BLaER1 (cell line): ENCODE measurements around the gene MOGAT1.
A peak's percentile ranks its signal among the peaks of the same experiment; 100 is the strongest.

ENCODE experiments used
- H3K27ac ChIP-seq: shearing (Covaris generic); formaldehyde crosslinking; 2 replicates; pipeline ENCODE4 v1.8.1; 2022
- H3K27me3 ChIP-seq: shearing (Covaris generic); formaldehyde crosslinking; 2 replicates; pipeline ENCODE4 v1.8.1; 2022
- H3K36me3 ChIP-seq: shearing (Covaris generic); formaldehyde crosslinking; 2 replicates; pipeline ENCODE4 v1.8.1; 2022
- H3K4me1 ChIP-seq: shearing (Covaris generic); formaldehyde crosslinking; 2 replicates; pipeline ENCODE4 v1.8.1; 2022
- H3K4me2 ChIP-seq: shearing (Covaris generic); formaldehyde crosslinking; 2 replicates; pipeline ENCODE4 v1.8.1; 2022
- H3K4me3 ChIP-seq: shearing (Covaris generic); formaldehyde crosslinking; 2 replicates; pipeline ENCODE4 v1.8.1; 2022
- H3K9ac ChIP-seq: shearing (Covaris generic); formaldehyde crosslinking; 2 replicates; pipeline ENCODE4 v1.8.1; 2022
- H3K9me3 ChIP-seq: shearing (Covaris generic); formaldehyde crosslinking; 2 replicates; pipeline ENCODE4 v1.8.1; 2022
- H4K20me1 ChIP-seq: shearing (Covaris generic); formaldehyde crosslinking; 2 replicates; pipeline ENCODE4 v1.8.1; 2022
- Cebpa-rat ChIP-seq: shearing (Covaris generic); IDR thresholded peaks from 2 replicates; pipeline ENCODE4 v1.8.1; 2022

MOGAT1 gene

GRCh38 chr2:222693837-222694236 is 22.4 kb downstream of the MOGAT1 start:
- Histone ChIP-seq H3K27ac (no peak overlapping the region), H3K4me1 (peaks cover 4% of the 10 kb centered on the region; the same call in 1 of the 2 replicates), H3K27me3 (no peaks in the 10 kb centered on the region), H3K9me3 (no peaks in the 10 kb centered on the region), H3K9ac (no peak overlapping the region), H3K4me3 (no peak overlapping the region), H3K4me2 (no peak overlapping the region), H4K20me1 (no peaks in the 10 kb centered on the region), H3K36me3 (no peaks in the 10 kb centered on the region)
- TF ChIP-seq Cebpa-rat = no peak

- H3K27ac ChIP-seq = no peak overlapping the region
- H3K4me3 ChIP-seq = no peak overlapping the region
- H3K4me2 ChIP-seq = no peak overlapping the region
- H3K4me1 ChIP-seq = peaks cover 5% of the 10 kb centered on the region; the same call in 1 of the 2 replicates
- no peaks in the 10 kb centered on the region for H3K9me3 ChIP-seq
- H3K9ac ChIP-seq = no peak overlapping the region
- H4K20me1 ChIP-seq = no peaks in the 10 kb centered on the region
- H3K36me3 ChIP-seq = no peaks in the 10 kb centered on the region
- TF ChIP-seq Cebpa-rat = no peak
- no peaks in the 10 kb centered on the region for H3K27me3 ChIP-seq
These were observed 26.8 kb downstream of the MOGAT1 start for GRCh38 chr2:222698276-222698675.

- no peak overlapping the region for H3K4me3 ChIP-seq
- no peaks in the 10 kb centered on the region for H3K27me3 ChIP-seq
- H3K27ac ChIP-seq = no peak overlapping the region
- no peak overlapping the region for H3K4me2 ChIP-seq
- peaks cover 5% of the 10 kb centered on the region; the same call in 1 of the 2 replicates for H3K4me1 ChIP-seq
- no peaks in the 10 kb centered on the region for H3K36me3 ChIP-seq
- no peaks in the 10 kb centered on the region for H4K20me1 ChIP-seq
- no peak for TF ChIP-seq Cebpa-rat
- no peaks in the 10 kb centered on the region for H3K9me3 ChIP-seq
- no peak overlapping the region for H3K9ac ChIP-seq
These were observed 29.8 kb downstream of the MOGAT1 start for GRCh38 chr2:222701233-222701632.

GRCh38 chr2:222701721-222702131 is 30.3 kb downstream of the MOGAT1 start:
- H3K4me3 ChIP-seq = no peak overlapping the region

GRCh38 chr2:222703091-222703490 is 31.6 kb downstream of the MOGAT1 start:
- peaks cover 14% of the 10 kb centered on the region; the same call in 1 of the 2 replicates for H3K4me1 ChIP-seq
- TF ChIP-seq Cebpa-rat = no peak
- H3K9ac ChIP-seq = no peak overlapping the region
- H3K27me3 ChIP-seq = no peaks in the 10 kb centered on the region
- no peak overlapping the region for H3K4me3 ChIP-seq
- H3K27ac ChIP-seq = no peak overlapping the region
- H3K4me2 ChIP-seq = no peak overlapping the region
- no peaks in the 10 kb centered on the region for H3K36me3 ChIP-seq
- H3K9me3 ChIP-seq = no peaks in the 10 kb centered on the region
- no peaks in the 10 kb centered on the region for H4K20me1 ChIP-seq

More at GRCh38 chr2:222701721-222702131, 30.3 kb downstream of the MOGAT1 start:
- Histone ChIP-seq H4K20me1 (no peaks in the 10 kb centered on the region), H3K9me3 (no peaks in the 10 kb centered on the region), H3K27ac (no peak overlapping the region), H3K4me1 (peaks cover 5% of the 10 kb centered on the region; the same call in 1 of the 2 replicates), H3K27me3 (no peaks in the 10 kb centered on the region), H3K4me2 (peak overlapping the region; percentile 20; the same call in 1 of the 2 replicates), H3K36me3 (no peaks in the 10 kb centered on the region), H3K9ac (no peak overlapping the region)
- TF ChIP-seq Cebpa-rat = no peak

GRCh38 chr2:222703886-222704285 is 32.4 kb downstream of the MOGAT1 start:
- H4K20me1 ChIP-seq = no peaks in the 10 kb centered on the region
- H3K4me2 ChIP-seq = no peak overlapping the region
- H3K36me3 ChIP-seq = no peaks in the 10 kb centered on the region
- no peak for TF ChIP-seq Cebpa-rat
- no peak overlapping the region for H3K9ac ChIP-seq
- H3K4me1 ChIP-seq = peaks cover 17% of the 10 kb centered on the region
- no peak overlapping the region for H3K4me3 ChIP-seq
- no peak overlapping the region for H3K27ac ChIP-seq
- H3K27me3 ChIP-seq = no peaks in the 10 kb centered on the region
- H3K9me3 ChIP-seq = no peaks in the 10 kb centered on the region

- H3K27ac ChIP-seq = no peak overlapping the region
- no peak for TF ChIP-seq Cebpa-rat
- no peaks in the 10 kb centered on the region for H4K20me1 ChIP-seq
- no peak overlapping the region for H3K9ac ChIP-seq
- no peak overlapping the region for H3K4me3 ChIP-seq
- H3K9me3 ChIP-seq = no peaks in the 10 kb centered on the region
- no peaks in the 10 kb centered on the region for H3K27me3 ChIP-seq
- H3K4me2 ChIP-seq = no peak overlapping the region
- H3K36me3 ChIP-seq = no peaks in the 10 kb centered on the region
- peaks cover 25% of the 10 kb centered on the region for H3K4me1 ChIP-seq
These were observed 35.2 kb downstream of the MOGAT1 start for GRCh38 chr2:222706616-222707015.

- no peaks in the 10 kb centered on the region for H3K9me3 ChIP-seq
- H3K4me2 ChIP-seq = 0 out of 2 replicates have a peak overlapping the region, but pooled peaks have one; percentile 9
- peaks cover 22% of the 10 kb centered on the region for H3K4me1 ChIP-seq
- no peak overlapping the region for H3K9ac ChIP-seq
- no peak for TF ChIP-seq Cebpa-rat
- H4K20me1 ChIP-seq = no peaks in the 10 kb centered on the region
- H3K27ac ChIP-seq = no peak overlapping the region
- no peaks in the 10 kb centered on the region for H3K27me3 ChIP-seq
- no peak overlapping the region for H3K4me3 ChIP-seq
- H3K36me3 ChIP-seq = no peaks in the 10 kb centered on the region
These were observed 35.7 kb downstream of the MOGAT1 start for GRCh38 chr2:222707102-222707688.

- H3K4me1 ChIP-seq = peaks cover 22% of the 10 kb centered on the region
- H3K4me2 ChIP-seq = 0 out of 2 replicates have a peak overlapping the region, but pooled peaks have one; percentile 9
- no peaks in the 10 kb centered on the region for H4K20me1 ChIP-seq
- H3K27me3 ChIP-seq = no peaks in the 10 kb centered on the region
- H3K9ac ChIP-seq = no peak overlapping the region
- H3K27ac ChIP-seq = no peak overlapping the region
- no peaks in the 10 kb centered on the region for H3K36me3 ChIP-seq
- no peaks in the 10 kb centered on the region for H3K9me3 ChIP-seq
- H3K4me3 ChIP-seq = no peak overlapping the region
- TF ChIP-seq Cebpa-rat = no peak
These were observed 36.3 kb downstream of the MOGAT1 start for GRCh38 chr2:222707689-222708273.

GRCh38 chr2:222708274-222708710 is 36.8 kb downstream of the MOGAT1 start:
- H3K27ac ChIP-seq = no peak overlapping the region
- no peaks in the 10 kb centered on the region for H3K9me3 ChIP-seq
- H3K36me3 ChIP-seq = no peaks in the 10 kb centered on the region
- 0 out of 2 replicates have a peak overlapping the region, but pooled peaks have one; percentile 9 for H3K4me2 ChIP-seq
- no peak overlapping the region for H3K9ac ChIP-seq
- TF ChIP-seq Cebpa-rat = no peak
- no peak overlapping the region for H3K4me3 ChIP-seq
- peaks cover 22% of the 10 kb centered on the region for H3K4me1 ChIP-seq
- H3K27me3 ChIP-seq = no peaks in the 10 kb centered on the region
- H4K20me1 ChIP-seq = no peaks in the 10 kb centered on the region
